NCI-H526 (cell line): ENCODE measurements around the gene RAB6D.
"Not testable (repeated sequence)": the region's sequence is repeated elsewhere in the genome, so short reads cannot be mapped to it uniquely, and the experiment has no call there.

ENCODE experiments used
- DNase-seq, 2 experiments: peaks; one replicate each; lab custom pipeline; 2025; lab: John Stamatoyannopoulos, UW

Gene RAB6D

DNA sequence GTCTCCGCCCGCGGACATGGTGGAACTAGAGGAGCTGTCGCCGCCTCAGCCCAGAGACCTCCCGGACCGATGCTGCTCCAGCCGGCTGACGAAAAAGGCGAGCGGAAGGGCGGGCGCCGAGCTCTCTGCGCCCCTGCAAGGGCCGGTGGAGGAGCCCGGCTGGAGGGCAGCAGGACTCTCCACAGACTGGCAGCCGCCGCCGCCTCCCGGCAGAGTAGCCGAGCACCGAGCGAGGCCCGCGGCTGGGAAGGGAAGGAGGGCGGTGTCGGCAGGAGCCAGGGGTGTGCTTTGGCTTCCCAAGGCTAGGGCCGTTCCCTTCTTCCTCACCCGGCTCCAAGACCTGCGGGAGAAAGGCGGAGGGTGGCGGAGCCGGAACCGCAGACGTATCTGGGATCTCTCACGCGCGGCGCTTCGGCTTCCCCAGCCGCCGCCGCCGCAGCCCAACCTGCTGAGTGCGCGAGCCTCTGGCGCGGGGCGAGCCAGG lies at the start of gene RAB6D:
TSS of gene RAB6D (minus strand) at position 466 of the 484 bp plus-strand sequence. CDS start at position 18, 448 bp downstream.
- peak in 1 of 2 experiments; percentile 46 for DNase-seq

DNA sequence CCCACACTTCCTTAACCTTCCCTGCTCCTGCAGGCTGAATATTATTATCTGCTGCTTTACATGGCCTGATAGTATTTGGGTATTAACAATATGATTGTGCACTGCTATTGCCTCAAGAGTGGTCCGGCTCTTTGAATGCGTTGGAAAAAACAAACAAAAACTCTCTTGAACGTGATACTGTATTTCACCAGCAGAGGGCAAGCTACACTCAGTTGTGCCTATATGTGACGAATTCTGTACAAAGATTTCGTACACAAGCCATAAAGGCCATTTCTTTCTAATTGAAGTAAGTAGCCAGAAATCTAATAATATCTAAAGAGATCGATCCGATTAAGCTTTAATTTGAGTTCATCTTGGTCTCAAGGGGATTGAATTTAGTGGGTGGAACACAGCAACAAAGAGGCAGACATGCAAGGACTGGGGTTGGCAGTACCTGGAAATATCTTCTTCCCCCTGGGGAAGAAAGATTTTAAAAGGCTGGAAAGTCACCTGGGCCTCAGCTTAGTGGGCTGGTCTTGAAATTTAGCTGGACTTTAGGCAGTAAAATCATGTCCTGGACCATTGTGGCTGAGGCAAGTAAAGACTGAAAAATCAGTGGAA lies 49.3 kb upstream of the RAB6D start:
- DNase-seq, result peak; percentile 78 to 89

DNA sequence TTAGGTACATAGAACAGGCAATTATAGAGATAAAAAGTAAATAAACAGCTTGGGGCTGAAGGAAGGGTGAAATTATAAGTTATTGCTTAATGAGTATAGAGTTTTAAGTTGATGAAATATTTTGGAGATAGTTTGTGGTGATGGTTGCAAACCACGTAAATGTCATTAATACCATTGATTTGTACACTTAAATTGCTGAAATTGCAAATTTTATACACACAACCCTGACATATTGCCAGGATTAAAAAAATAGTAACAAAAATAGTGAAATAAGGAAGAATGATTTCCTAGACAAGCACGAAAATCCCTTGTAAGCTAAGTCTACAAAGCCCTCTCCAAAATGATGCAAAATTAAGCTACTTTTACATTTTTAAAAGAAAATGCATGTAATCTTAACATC lies 46.2 kb upstream of the RAB6D start:
- no peak for DNase-seq

DNA sequence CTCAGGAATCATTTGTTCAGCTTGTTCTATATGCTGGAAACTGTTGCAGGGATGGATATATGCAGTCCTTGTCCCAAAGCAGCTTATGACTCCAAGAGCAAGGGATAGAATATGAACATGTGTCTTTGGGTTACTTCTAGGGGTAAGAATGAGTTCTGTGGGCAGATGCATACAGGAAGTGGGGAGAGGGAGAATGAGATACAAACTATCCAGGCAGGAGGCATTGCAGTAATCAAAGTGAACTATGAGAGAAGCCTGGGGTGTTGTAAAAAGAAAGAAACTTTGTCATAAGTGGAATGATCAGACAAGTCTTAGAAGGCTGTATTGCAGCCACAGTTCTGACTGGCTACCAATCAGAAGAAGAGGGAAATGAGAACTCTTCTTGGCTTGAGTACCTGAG lies 44.8 kb upstream of the RAB6D start:
- DNase-seq, result no peak

DNA sequence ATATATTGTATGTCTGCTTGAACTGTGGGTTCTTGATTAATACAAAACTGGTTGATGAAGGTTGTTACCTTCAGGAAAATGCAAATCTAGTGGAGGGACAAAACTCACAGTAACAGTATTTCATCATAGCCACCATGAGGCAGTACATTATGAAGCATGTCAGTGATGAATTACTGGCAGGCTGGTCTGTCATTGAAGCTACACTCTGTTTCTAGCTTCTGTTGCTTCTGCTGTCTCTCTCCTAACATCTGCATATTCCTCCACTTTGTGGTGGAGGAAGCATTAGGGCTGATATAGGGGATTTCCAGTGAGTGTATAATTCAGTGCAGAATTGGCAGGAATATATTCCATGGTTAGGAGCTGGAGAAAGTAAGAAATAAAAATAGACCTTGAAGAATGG lies 44.2 kb upstream of the RAB6D start:
- DNase-seq, result no peak

DNA sequence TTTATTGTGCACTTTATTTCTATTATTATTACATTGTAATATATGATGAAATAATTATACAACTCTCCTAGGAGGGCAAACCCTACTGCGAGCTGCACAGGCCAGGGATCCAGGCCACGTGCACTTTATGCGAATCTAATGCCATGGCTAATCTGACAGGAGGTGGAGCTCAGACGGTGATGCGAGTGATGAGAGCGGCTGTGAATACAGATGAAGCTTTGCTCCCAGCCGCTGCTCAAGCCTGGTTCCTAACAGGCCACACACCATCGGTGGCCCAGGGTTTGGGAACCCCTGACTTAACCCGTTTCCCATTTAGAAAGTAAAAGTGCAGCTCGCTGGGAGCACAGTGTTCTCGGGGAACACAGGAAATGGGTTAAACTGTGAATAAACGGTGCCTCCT lies 40.8 kb upstream of the RAB6D start:
- no peak for DNase-seq

DNA sequence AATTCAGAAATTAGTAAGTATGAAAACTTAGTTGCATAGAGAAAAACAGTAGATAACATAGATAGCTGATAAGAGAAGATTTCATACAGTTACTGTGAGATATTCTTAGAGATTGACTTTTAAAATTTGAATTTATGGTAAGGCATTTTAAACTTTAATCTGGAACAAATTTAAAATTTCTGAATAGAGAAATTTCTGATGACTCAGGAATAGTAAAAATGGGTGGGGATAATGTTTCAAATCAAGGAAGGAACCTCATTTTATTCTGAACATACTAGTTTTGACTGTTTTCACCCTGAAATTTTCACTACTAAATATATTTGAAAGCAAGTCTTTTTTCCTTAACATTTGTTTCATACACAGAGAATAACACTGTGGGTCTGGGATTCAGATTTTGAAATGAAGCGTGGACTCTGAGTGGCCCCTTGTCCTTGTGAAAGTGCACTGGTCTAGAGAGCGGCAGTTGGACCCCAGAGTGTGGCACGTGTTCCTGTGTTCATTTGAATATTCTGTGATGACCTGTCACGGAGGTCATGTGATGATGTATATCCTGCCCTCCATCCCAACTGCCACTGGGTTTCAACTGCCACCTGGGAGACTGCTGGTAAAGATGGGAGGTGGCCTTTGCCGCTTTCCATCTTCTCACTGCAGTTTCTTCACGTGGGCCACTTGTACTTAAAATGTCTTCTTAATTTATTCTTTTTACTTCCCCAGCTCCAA lies 38.5 kb upstream of the RAB6D start:
- DNase-seq, result no peak

DNA sequence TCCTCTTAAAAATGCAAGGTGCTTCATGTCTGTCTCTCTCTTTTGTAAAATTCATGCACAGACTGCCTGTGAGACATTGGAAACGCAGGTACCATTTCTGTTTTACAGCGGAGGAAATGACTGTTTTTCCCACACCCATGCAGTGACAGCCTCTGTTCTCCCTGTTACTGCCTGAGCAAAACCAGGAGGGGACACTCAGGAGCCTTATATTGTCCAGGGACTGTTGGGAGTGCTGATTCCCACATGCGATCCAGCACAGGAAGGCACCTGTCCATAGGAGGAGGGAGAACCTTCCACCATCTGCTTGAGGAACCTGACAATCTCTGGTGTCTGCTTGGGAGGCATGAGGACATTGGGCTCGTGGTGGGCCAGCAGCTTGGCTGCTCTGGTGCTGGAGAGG lies 36.9 kb upstream of the RAB6D start:
- no peak for DNase-seq

DNA sequence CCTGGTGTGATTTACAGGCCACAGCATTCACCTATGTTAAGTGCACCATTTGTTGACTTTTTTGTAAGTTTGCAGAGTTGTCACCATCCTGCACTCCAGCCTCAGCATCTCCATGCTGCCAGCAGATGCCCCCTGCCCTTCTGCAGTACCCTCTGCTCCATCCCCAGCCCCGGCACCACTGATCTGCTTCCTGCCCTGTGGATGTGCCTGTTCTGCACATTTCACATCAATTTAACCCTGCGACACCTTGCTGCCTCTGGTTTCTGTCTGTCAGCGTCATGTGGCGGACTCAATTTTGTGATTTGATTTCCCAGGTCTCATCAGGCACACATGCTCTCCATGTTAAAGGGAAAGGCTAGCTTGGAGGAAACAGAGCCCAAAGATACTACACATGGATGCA lies 36.5 kb upstream of the RAB6D start:
- not testable (repeated sequence) for DNase-seq

DNA sequence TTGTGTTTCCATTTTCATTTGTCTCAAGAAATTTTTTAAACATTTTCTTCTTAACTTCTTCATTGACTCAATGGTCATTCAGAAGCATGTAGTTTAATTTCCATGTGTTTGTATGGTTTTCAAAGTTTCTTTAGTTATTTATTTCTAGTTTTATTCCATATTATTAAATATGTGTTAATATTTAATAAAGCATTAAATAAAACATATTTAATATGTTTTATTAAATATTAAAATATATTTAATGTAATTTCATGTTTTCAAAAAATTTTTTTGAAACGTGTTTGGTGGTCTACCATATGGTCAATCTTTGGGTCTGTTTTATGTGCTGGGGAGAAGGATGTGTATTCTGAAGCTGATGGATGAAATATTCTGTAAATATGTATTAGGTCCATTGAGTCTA lies 32.2 kb upstream of the RAB6D start:
- DNase-seq, result not testable (repeated sequence)

DNA sequence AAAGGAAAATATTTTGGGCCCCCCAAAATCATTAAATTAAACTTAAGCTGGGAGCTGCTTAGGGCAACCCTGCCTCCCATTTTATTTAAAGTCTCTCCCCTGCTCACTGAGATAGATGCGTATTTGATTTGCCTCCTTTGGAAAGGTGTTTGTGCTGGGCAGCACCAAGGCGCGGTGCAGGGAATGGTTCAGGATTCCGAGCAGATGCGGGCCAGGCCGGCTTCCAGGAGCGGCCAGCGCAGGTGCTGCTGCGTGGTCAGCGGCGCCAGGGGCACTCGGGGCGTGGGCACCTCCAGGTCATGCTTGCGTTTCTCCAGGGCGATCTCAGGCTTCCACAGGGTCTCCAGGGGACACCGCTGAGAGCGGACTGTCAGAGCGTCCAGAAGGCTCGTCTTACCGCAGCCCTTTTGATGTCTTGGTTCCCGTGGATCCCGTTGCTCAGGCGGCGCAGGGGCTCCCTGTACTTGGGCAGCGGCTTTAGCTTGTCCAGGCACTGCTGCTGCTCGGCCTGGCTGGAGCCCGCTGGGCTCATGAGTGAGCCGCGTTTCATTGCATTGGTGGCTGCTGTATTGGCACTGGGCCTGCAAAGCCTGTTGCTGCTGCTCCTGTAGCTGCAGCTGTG lies 31.2 kb upstream of the RAB6D start:
- DNase-seq, result not testable (repeated sequence)

DNA sequence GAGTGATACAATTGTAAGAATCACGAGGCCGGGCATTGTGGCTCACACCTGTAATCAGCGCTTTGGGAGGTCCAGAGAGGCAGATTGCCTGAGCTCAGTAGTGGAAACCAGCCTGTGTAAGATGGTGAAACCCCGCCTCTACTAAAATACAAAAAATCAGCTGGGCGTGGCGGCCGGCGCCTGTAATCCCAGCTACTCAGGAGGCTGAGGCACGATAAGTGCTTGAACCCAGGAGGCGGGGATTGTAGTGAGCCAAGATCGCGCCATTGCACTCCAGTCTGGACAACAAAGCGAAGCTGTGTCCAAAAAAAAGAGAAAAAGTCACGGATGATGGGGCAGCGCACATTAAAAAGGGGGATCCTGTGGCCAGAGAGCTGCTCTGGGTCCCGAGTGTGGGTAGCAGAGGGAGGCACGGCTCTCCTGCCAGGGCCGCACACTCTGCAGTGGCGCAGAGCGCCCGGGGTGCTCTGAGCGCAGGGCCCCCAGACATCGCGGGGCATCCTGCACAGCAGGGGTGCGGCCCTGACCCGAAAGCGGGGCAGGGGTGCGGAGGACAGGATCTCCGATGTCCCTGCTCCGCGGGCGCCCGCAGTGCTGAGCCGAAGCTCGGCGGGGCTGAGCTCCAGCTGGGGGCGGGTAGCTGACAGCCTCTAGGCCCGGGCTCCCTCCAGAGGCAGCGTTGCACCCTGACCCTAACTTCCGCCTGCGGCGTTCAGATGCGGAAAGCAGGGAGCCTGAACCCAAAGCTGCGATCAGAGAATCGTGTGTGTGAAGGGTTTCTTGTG lies 30.4 kb upstream of the RAB6D start:
- DNase-seq, result no peak

DNA sequence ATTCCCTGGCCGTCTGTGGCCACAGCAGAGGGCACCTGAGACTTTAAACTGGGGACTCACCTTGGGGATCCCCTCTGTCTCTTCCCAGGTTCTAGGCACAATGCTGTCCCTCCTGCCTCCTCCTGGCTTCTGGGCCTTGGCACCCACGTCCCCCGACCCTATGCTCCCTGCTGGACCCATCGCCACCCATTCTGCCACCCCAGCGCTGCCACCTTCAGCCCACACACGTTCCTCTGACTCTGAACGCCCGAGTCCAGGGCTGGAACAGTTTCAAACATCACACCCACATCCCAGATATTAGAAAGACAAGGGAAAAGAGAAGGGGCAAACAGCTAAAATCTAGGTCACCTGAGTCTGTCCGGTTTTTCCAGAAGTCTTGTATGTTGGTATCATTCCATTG lies 28.0 kb upstream of the RAB6D start:
- not testable (repeated sequence) for DNase-seq

DNA sequence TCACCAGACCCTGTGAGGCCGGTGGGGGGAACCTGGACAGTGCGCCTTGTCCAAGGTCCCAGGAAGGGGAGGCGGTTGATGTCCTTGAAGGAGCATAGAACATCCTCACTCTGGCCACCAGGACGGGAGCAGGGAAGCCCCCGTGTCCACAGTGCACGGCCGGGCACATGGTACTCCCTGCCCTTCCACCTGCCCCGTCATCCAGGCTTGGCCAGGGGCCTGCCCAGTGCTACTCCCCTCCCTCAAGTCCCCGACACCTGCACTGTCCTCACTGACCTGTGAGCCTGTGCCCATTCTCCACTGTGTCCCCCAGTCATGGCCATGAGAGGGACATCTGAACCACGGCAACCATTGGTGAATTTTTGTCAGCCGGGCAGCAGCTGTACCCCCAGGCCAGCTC lies 27.5 kb upstream of the RAB6D start:
- DNase-seq, result not testable (repeated sequence)

DNA sequence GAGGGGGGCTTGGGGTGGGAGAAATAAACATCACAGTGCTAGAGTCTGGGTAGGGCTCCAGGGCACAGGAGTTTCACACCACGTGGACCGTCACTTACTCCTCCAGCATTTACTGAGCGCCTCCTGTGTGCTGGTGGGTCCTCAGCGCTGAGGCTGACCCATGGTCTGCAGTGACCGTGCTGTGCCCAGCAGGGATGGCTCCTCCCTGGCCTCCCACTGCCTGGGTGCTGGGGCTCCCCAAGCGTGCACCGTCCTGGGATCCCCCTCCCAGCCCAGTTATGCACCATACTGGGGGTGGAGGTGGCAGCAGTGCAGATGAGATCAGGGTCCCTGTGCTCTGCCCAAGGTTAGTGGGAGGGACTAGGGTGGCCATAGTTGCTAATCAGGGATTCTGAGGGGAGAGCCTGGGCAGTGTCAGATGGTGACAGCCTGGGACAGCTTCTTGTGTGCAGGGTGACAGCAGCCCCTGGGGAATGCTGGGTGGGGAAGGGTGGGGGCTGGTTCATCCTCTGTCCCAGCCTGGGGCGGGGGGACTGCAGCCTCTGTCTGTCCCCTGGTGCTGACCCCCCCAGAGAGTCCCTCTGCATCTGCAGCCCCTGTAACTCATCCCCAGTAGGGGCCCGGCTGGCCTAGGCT lies 26.6 kb upstream of the RAB6D start:
- DNase-seq, result not testable (repeated sequence)

DNA sequence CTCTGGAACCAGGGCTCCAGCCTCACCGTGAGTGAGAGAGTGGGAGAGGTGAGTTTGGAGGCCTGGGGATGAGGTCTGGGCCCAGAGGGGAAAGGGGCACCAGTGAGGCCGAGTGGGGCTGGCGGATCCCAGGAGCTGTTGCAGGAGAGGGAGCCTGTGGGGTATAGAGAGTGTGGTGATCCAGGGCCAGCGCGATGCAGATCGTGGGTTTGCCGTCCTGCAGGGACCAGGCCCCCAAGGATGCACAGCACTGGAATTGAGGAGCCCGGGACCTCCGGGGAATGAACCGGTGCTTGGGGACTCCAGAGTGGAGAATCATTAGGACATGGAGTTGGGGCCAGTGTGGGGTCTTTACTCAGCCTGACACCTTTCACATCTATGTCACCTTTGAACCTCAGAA lies 25.7 kb upstream of the RAB6D start:
- no peak for DNase-seq

DNA sequence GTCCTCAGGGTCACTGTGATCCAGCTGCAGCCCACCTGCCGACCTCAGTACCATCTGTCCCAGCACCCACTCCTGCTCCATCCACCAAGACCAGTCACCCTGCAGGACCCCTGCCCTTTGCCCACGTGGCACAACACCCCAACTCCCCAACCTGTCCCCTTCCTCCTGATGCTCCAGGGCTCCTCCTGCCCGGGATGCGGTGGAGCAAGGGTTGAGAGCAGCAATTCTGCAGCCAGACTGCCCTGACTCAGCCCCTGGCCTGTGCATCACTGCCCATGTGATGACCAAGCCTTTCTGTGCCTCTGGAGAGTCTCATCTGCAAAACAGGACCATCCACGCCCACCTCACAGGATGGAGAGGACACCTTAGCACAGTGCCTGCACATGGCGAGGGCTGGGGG lies 24.9 kb upstream of the RAB6D start:
- DNase-seq, result not testable (repeated sequence)

DNA sequence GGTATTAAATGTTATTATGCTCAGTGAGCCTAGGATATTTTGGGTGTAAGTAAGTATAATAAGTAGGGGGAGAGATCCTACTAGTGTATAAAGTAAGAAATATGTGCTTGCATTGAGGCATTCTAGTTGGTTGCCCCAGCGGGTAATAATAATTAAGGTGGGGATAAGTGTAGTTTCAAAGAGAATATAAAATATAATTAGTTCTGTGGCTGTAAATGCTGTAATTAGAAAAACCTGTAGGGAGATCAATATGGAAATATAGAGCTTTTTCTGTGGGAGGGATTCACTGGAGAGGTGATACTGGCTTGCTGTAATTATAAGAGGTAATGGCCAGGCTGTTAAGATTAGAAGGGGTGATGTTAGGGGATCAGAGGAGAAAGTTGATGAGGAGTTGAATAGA lies 9.1 kb upstream of the RAB6D start:
- DNase-seq, result not testable (repeated sequence)

DNA sequence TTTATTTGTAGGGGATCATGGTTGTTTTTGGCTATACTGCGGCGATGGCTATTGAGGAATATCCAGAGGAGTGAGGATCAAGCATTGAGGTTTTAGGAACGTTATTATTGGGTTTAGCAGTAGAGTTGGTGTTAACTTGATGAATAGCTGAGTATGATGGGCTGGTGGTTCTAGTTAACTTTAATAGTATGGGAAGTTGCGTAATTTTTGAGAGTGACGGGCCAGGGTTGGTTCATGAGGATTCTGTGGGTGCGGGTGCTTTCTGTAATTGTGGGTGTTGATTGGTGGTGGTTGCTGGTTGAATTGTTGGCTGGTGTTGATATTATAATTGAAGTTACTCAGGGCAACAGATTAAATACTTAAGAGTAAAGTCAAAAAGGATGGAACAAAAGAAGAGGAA lies 6.0 kb upstream of the RAB6D start:
- DNase-seq, result no peak

DNA sequence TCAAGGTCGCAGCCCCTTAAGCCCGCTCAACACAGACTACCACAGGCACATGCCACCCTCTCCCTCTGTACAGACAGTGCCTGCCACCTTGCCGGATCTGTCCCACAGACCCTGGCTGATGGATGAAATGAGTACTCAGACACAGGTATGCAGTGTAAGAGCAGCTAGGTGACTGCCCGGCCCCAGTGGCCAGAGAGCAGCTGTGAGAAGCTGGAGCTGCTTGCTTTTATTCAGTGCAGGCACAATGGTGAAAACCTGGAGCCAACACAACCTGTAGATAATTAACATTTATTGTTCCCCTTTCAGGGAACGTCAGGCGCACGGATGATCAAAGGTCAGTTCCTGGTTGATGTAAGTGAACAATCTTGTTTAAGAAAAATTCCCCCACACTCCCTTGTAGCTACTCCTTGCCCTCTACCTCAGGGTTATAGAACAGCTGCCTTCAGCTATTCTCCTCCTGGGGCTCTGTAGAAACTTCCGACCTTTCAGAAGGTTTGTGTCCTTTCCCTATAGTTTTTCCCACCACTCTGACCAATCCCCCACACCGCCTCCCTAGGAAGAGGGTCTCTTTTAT lies 4.6 kb upstream of the RAB6D start:
- not testable (repeated sequence) for DNase-seq

DNA sequence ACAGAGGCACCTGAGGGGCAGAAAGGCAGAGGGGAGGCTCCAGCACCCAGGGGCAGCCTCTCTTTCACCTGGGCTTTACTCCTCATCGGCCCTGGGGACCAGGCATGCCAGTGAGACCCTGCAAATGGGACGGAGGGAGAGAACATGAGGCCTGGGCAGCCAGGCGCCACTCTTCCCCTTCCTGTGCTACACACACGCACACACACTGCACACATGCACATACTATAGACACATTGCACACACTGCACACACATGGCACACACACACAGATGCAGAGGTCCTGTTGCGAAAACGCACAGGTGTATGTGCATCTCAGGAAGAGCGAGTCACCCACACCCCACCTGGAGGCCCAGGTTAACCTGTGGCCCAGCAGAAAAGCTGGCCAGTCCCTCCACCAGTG lies 3.4 kb upstream of the RAB6D start:
- no peak for DNase-seq

DNA sequence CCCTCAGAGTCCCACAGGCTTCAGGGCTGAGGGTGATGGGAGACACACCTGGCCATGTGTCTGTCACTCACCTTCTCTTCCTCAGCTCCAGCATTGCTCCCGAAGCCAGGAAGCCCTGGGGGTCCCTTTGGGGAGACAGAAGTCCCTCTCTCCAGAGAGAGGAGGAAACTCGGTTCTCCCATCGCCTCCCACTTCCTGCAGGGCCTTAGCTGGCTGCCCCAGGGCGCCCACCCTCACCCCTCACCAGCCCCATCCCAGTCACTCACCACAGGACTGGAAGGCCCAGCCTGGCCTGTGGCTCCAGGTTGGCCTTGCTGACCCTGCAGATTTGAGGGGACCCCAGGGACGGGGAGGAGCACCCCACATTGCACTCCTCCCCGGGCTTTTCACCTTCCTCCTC lies 2.7 kb upstream of the RAB6D start:
- DNase-seq, result no peak
